Hematopoietic multipotent progenitor cell treated with erythropoietin and hydrocortisone succinate and interleukin-3 and kit ligand, for 8 days (in vitro differentiated cells): ENCODE measurements around the gene GLTP.

Experiments
- DNase-seq: peaks from one replicate; pipeline ENCODE4 v3.0.0-alpha.2; 2015

GLTP gene

GRCh38 chr12:109818253-109818652 lies 62.1 kb downstream of the GLTP start:
- DNase-seq: no peak

DNA sequence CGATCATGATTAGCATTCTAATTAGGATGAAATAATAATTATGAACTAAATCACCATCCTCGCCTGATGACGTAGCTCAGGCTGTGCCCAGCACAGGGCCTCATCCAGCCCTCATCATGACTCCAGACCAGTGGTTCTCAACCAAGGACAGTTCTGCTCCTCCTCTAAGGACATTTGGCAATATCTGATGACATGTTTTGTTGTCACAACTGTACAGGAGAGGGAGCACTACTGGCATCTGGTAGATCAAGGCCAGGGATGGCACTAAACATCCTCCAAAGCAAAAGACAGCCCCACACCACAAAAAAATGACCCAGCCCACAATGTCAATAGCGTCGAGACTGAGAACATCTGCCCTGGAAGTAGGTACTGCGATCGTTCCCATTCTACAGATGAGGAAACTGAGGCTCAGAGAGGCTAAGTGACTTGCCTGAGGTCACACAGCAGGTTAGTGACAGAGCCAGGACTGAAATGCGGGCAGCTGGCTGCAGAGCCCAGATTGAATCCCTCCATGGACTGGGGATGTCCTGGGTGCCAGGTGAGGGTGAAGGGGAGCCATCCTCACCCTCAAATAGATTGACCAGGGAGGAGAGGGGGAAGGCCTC lies 62.6 kb downstream of the GLTP start:
- DNase-seq: no peak

- no peak for DNase-seq
Measured at GRCh38 chr12:109816870-109817269, 63.5 kb downstream of the GLTP start.

DNA sequence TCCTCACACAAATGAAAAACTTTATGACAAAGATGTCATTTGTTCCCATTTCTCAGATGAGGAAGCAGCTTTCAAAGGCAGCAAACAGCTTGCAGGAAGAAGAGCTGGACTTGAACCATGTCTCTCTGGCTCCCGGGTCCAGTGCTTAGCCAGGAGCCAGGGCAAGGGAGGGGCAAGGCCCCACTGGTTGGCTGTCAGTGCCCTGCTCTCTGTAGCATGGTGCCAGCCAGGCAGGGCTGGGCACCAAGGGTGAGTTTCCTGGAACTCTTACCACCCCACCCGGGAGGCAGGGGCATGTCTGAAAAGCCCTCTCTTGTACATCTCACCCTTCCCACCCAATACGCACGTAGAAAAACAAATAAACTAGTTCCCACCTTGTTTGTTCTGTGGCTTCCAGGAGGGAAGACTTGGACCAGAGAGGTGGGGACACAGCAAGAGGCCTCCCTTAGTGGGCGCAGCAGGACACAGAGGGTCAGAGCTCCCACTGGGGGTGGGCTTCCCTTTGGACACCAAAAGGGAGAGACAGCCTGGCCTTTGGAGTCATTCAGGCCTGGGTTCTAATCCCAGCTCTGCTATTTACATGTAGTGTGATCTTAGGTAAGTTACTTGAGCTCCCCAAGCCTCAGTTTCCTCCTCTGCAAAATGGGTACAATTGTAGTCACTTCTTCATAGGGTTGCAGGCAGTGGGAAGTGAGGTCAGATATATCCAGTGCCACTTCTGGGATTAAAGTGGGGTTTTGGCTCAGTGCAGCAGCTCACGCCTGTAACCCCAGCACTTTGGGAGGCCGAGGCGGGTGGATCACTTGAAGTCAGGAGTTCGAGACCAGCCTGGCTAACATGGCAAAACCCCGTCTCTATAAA lies 64.4 kb downstream of the GLTP start:
- no peak for DNase-seq

- no peak for DNase-seq
Measured at GRCh38 chr12:109815225-109815624, 65.1 kb downstream of the GLTP start.

DNA sequence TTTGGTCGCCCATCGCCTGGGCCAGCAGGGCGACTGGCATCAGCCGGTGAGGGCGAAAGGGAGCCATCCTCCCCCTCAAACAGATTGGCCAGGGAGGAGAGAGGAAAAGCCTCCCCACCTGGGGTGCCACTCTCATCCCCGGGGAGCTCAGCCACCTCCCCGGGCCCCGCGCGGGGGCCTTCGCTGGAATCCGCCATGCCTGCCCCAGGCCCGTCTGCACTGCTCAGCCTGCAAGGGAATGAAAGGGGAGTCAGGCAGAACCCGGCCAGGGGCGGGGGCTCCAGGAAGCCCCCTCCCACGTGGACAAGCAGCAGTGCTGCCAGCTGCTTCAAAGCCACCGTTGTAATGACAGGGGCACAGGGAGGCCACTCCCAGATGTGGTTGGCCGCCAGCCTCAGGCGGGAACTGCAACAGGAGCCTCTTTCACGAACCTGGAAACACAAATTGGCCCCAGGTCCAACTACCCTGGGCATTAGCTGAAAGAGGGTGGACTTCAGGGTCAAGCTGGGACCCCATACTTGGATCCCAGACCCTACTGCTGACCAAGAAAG lies 65.7 kb downstream of the GLTP start:
- DNase-seq: no peak

- DNase-seq: no peak
Measured at GRCh38 chr12:109813810-109814416, 66.4 kb downstream of the GLTP start.

- DNase-seq: no peak
Measured at GRCh38 chr12:109811624-109811995, 68.7 kb downstream of the GLTP start.

GRCh38 chr12:109810954-109811623 lies 69.3 kb downstream of the GLTP start:
- no peak for DNase-seq

GRCh38 chr12:109808876-109809646 lies 71.3 kb downstream of the GLTP start:
- no peak for DNase-seq

DNA sequence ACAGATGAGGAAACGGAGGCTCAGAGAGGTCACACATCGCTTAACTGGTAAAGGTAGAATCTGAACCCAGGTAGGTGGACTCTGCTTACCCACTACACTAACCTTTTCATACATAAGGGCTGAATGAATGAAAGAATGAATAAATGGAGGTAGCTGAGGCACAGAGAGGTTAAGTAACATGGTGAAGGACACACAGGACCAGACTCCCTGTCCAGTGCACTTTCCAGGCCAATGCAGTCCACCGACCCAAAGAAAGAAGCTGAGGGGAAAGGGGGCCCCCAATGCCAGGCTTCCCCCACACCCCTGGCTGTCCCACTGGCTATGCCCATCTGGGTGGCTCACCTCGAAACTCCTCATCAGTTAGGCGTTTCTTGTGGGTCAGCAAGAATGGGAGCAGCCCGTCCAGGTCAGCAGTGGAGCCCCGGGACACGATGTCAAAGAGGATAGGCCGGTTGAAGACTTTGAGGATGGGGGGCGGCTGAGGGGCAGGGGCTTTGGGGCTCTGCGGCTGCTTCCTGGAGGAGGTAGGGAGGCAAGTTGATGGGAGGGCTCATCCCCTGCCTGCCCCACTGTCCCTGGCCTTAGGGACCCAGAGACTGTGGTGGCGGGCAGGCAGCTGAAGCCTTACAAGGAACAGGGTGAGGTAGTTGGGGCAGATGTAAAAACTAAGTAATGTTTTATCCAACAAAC lies 72.2 kb downstream of the GLTP start:
- no peak for DNase-seq

DNA sequence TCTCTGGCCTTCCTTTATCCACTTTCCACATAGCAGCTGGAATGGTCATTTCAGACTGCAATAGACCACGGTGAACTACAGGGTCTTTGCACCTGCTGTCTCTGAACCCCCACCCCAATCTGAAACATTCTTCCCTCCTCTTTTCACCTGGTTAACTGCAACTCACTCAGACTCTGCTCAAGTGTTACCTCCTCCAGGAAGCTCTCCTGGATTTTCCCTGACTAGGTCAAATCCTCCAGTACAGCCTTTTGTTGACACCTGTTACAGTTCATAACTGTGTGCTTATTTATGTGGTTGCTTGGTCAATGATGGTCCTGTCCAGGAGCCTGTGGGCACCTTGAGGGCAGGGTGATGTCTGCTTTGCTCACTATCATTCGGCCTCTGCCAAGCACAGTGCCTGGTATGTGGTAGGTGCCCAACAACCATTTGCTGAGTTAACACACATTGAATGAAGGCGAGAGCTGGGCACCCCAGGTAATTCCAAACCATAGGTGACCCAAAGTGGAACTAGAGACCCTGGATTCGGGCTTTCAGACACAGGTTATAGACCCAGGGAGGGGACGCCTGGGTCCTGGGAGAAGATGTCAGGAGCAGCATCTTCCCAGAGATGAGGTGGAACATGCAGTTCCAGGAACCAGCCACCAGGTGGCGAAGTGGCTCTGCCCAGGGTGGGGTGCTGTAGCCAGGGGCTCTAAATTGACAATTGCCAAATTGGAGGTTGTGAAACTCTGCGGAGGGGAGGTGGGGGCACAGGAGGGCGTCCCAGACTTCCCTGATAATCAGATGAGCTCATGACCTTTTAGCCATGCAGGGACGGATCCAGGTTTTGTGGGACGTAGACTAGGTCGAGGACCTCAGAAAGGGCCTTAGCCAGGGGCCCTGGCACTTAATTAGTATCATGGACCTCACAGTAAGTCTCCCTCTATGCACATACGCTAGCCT lies 75.2 kb downstream of the GLTP start:
- peak; percentile 56 for DNase-seq

- DNase-seq: no peak
Measured at GRCh38 chr12:109803678-109804077, 76.7 kb downstream of the GLTP start.

- no peak for DNase-seq
Measured at GRCh38 chr12:109802828-109803227, 77.5 kb downstream of the GLTP start.
